BLaER1 treated with 17β-estradiol and CSF1 and Interleukin-3, amounts not matched to agents 10 nM and 100 nM (cell line): ENCODE data around the gene CD300LG.
"Not testable (repeated sequence)": the region's sequence is repeated elsewhere in the genome, so short reads cannot be mapped to it uniquely, and the experiment has no call there.

Experiments
- H3K27ac ChIP-seq, 11 experiments: shearing (Covaris generic); formaldehyde crosslinking; 2 replicates each; pipeline ENCODE4 v1.8.1; 2022
- H3K27me3 ChIP-seq, 11 experiments: shearing (Covaris generic); formaldehyde crosslinking; 2 replicates each; pipeline ENCODE4 v1.8.1; 2022
- H3K36me3 ChIP-seq, 11 experiments: shearing (Covaris generic); formaldehyde crosslinking; 2 replicates each; pipeline ENCODE4 v1.8.1; 2022
- H3K4me1 ChIP-seq, 10 experiments: shearing (Covaris generic); formaldehyde crosslinking; 2 replicates each; pipeline ENCODE4 v1.8.1; 2022
- H3K4me2 ChIP-seq, 11 experiments: shearing (Covaris generic); formaldehyde crosslinking; 2 replicates each; pipeline ENCODE4 v1.8.1; 2022
- H3K4me3 ChIP-seq, 10 experiments: shearing (Covaris generic); formaldehyde crosslinking; 2 replicates each; pipeline ENCODE4 v1.8.1; 2022
- H3K9ac ChIP-seq, 11 experiments: shearing (Covaris generic); formaldehyde crosslinking; 2 replicates each; pipeline ENCODE4 v1.8.1; 2022
- H3K9me3 ChIP-seq, 11 experiments: shearing (Covaris generic); formaldehyde crosslinking; replicated peaks in 1 of 11; 2 replicates each; pipeline ENCODE4 v1.8.1; 2022
- H4K20me1 ChIP-seq, 11 experiments: shearing (Covaris generic); formaldehyde crosslinking; 2 replicates each; pipeline ENCODE4 v1.8.1; 2022
- Cebpa-rat ChIP-seq, 11 experiments: shearing (Covaris generic); IDR thresholded peaks; 2 replicates each; pipeline ENCODE4 v1.8.1; 2022

Gene CD300LG

DNA sequence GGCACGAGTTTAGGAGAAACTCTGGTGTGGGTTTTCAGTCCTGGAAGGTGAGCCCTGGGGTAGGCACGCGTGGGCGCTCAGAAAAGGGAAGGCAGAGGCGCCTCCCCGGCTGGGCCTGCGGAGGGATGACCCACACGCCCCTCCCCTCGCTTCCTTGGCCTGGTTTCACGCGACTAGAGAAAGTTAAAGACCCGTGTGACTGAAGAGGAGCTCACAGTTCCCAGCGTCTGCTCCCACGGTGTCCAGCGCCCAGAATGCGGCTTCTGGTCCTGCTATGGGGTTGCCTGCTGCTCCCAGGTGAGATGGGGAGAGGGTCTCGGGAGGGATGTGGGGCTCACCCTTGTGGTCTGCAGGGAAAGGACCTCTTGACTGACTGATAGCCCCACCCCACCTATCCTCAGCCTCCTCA lies at the start of gene CD300LG:
Gene CD300LG, plus strand, starts transcription at position 214 of the 409 bp plus-strand sequence. Its CDS starts 41 bp downstream, at position 255.
- Histone ChIP-seq H3K4me1 (peaks cover 0 to 21% (median 7%) of the 10 kb centered on the region in 10 experiments; a peak in 14 of 20 replicates), H3K9ac (peak within 1 kb of the TSS in 2 of 11 experiments; percentile 29 to 40; a peak in 3 of 22 replicates), H3K4me2 (peak within 1 kb of the TSS in 8 of 11 experiments; percentile 18 to 78 (median 66); a peak in 13 of 22 replicates), H3K36me3 (no peaks in the 10 kb centered on the region), H3K27ac (peak within 1 kb of the TSS in 2 of 11 experiments; percentile 4 to 5; a peak in 2 of 22 replicates), H3K27me3 (no peaks in the 10 kb centered on the region), H3K4me3 (no peak within 1 kb of the TSS), H4K20me1 (no peaks in the 10 kb centered on the region), H3K9me3 (no peaks in the 10 kb centered on the region)
- no peak for TF ChIP-seq Cebpa-rat (IDR thresholded peaks at IDR 0.05)

- not testable (repeated sequence) for H3K9ac ChIP-seq, H3K27me3 ChIP-seq, H4K20me1 ChIP-seq, H3K9me3 ChIP-seq, H3K4me2 ChIP-seq, H3K27ac ChIP-seq, H3K4me3 ChIP-seq
- Histone ChIP-seq H3K4me1 (peaks cover 0 to 13% (median 0%) of the 10 kb centered on the region in 10 experiments; a peak in 4 of 20 replicates), H3K36me3 (peaks cover 0 to 13% (median 0%) of the 10 kb centered on the region in 11 experiments; a peak in 5 of 22 replicates)
Measured at GRCh38 chr17:43798024-43798423, 49.0 kb upstream of the CD300LG start.

DNA sequence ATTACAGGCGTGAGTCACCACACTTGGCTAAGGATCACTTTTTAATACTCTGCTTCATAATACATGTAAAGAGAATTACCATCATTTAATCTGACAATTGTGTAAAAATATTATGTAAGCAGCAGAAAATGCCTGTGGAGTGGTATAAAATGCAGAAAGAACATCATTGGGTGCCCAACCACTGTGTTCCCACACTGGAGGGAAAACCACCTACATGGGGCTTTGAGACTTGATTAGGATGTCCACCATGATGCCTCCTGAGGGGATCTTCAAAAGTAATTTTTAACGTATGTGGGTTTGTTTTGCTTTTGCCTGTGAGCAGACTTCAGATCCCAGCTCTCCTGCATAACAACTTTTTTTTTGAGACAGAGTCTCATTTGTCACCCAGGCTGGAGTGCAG lies 47.9 kb upstream of the CD300LG start:
- H3K9me3 ChIP-seq: peaks cover 0 to 8% (median 0%) of the 10 kb centered on the region in 11 experiments; a peak in 4 of 22 replicates
- H3K4me2 ChIP-seq: no peak overlapping the region
- no peak overlapping the region for H3K4me3 ChIP-seq
- H3K36me3 ChIP-seq: peaks cover 0 to 13% (median 0%) of the 10 kb centered on the region in 11 experiments; a peak in 5 of 22 replicates
- H3K9ac ChIP-seq: no peak overlapping the region
- H3K4me1 ChIP-seq: peaks cover 5 to 13% (median 9%) of the 10 kb centered on the region in 10 experiments; a peak in 17 of 20 replicates
- no peaks in the 10 kb centered on the region for H3K27me3 ChIP-seq
- no peak overlapping the region for H3K27ac ChIP-seq
- no peaks in the 10 kb centered on the region for H4K20me1 ChIP-seq
- no peak for TF ChIP-seq Cebpa-rat (IDR thresholded peaks at IDR 0.05)

- H3K27ac ChIP-seq: no peak overlapping the region
- no peak for TF ChIP-seq Cebpa-rat (IDR thresholded peaks at IDR 0.05)
- peaks cover 0 to 18% (median 4%) of the 10 kb centered on the region in 11 experiments; a peak in 7 of 22 replicates for H3K9me3 ChIP-seq
- H3K4me1 ChIP-seq: peaks cover 5 to 13% (median 9%) of the 10 kb centered on the region in 10 experiments; a peak in 17 of 20 replicates
- H3K4me2 ChIP-seq: no peak overlapping the region
- H3K4me3 ChIP-seq: no peak overlapping the region
- no peak overlapping the region for H3K9ac ChIP-seq
- H3K27me3 ChIP-seq: no peaks in the 10 kb centered on the region
- no peaks in the 10 kb centered on the region for H4K20me1 ChIP-seq
- H3K36me3 ChIP-seq: peaks cover 0 to 25% (median 0%) of the 10 kb centered on the region in 11 experiments; a peak in 6 of 22 replicates
Measured at GRCh38 chr17:43800736-43801135, 46.2 kb upstream of the CD300LG start.

- Histone ChIP-seq H3K27ac (no peak overlapping the region), H3K4me2 (peak overlapping the region in 3 of 11 experiments; percentile 12 to 43 (median 32); a peak in 4 of 22 replicates), H3K4me1 (peaks cover 5 to 13% (median 9%) of the 10 kb centered on the region in 10 experiments; a peak in 17 of 20 replicates), H3K36me3 (peaks cover 0 to 36% (median 0%) of the 10 kb centered on the region in 11 experiments; a peak in 6 of 22 replicates), H3K27me3 (no peaks in the 10 kb centered on the region), H4K20me1 (no peaks in the 10 kb centered on the region), H3K9me3 (peaks cover 0 to 20% (median 4%) of the 10 kb centered on the region in 11 experiments; a peak in 7 of 22 replicates), H3K9ac (no peak overlapping the region), H3K4me3 (no peak overlapping the region)
- TF ChIP-seq Cebpa-rat (IDR thresholded peaks at IDR 0.05): no peak
Measured at GRCh38 chr17:43801844-43802243, 45.1 kb upstream of the CD300LG start.

DNA sequence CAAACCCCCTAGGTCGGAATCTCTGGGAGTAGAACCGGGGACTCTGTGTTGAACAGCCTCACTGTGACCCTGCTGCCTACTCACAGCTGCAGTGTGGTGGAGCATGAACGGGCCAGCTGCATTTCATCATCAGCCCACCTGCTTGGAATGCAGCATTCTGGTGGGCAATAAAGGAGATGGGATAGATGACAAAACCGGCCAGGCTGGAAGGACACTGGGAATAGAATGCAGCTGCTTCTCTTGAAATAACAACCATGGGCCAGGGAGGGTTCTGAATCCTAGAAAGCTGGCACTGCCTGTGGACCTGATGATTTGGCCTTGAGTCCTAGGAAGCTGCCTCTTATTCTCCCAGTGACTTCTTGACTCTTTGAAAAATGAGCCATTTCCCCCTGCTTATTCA lies 43.2 kb upstream of the CD300LG start:
- Histone ChIP-seq H3K4me3 (no peak overlapping the region), H3K27me3 (no peaks in the 10 kb centered on the region), H3K36me3 (peaks cover 0 to 55% (median 6%) of the 10 kb centered on the region in 11 experiments; a peak in 9 of 22 replicates), H3K27ac (no peak overlapping the region), H3K9me3 (peaks cover 0 to 12% (median 0%) of the 10 kb centered on the region in 11 experiments; a peak in 3 of 22 replicates), H4K20me1 (no peaks in the 10 kb centered on the region), H3K4me1 (peaks cover 5 to 18% (median 9%) of the 10 kb centered on the region in 10 experiments; a peak in 17 of 20 replicates), H3K9ac (no peak overlapping the region), H3K4me2 (peak overlapping the region in 9 of 11 experiments; percentile 5 to 48 (median 29); a peak in 14 of 22 replicates)
- peak in 1 of 11 experiments; percentile 19; a peak in 1 of 22 replicates for TF ChIP-seq Cebpa-rat (IDR thresholded peaks at IDR 0.05)

DNA sequence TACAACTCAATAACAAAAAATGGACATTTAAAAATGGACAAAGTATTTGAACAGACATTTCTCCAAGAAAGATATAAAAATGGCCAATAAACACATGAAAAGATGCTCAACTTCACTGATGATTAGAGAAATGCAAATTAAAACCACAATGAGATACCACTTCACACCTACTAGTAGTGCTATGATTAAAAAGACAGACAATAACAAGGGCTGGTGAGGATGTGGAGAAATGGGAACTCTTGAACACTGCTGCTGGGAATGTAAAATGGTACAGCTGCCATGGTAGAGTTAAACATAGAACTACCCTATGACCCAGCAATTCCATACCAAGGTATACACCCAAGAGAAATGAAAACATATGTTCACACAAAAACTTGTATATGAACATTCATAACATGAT lies 41.9 kb upstream of the CD300LG start:
- H3K27me3 ChIP-seq: no peaks in the 10 kb centered on the region
- no peak for TF ChIP-seq Cebpa-rat (IDR thresholded peaks at IDR 0.05)
- peaks cover 5 to 18% (median 9%) of the 10 kb centered on the region in 10 experiments; a peak in 17 of 20 replicates for H3K4me1 ChIP-seq
- peaks cover 0 to 12% (median 0%) of the 10 kb centered on the region in 11 experiments; a peak in 3 of 22 replicates for H3K9me3 ChIP-seq
- no peaks in the 10 kb centered on the region for H4K20me1 ChIP-seq
- H3K4me2 ChIP-seq: no peak overlapping the region
- H3K36me3 ChIP-seq: peaks cover 0 to 69% (median 8%) of the 10 kb centered on the region in 11 experiments; a peak in 10 of 22 replicates
- no peak overlapping the region for H3K27ac ChIP-seq
- no peak overlapping the region for H3K9ac ChIP-seq
- H3K4me3 ChIP-seq: no peak overlapping the region

GRCh38 chr17:43808076-43808475 lies 38.9 kb upstream of the CD300LG start:
- H3K36me3 ChIP-seq: peaks cover 0 to 79% (median 8%) of the 10 kb centered on the region in 11 experiments; a peak in 10 of 22 replicates
- no peaks in the 10 kb centered on the region for H3K27me3 ChIP-seq
- H3K4me2 ChIP-seq: no peak overlapping the region
- no peak for TF ChIP-seq Cebpa-rat (IDR thresholded peaks at IDR 0.05)
- no peak overlapping the region for H3K27ac ChIP-seq
- peaks cover 0 to 12% (median 0%) of the 10 kb centered on the region in 11 experiments; a peak in 3 of 22 replicates for H3K9me3 ChIP-seq
- H3K4me3 ChIP-seq: no peak overlapping the region
- no peaks in the 10 kb centered on the region for H4K20me1 ChIP-seq
- peaks cover 0 to 11% (median 9%) of the 10 kb centered on the region in 10 experiments; a peak in 13 of 20 replicates for H3K4me1 ChIP-seq
- H3K9ac ChIP-seq: no peak overlapping the region

DNA sequence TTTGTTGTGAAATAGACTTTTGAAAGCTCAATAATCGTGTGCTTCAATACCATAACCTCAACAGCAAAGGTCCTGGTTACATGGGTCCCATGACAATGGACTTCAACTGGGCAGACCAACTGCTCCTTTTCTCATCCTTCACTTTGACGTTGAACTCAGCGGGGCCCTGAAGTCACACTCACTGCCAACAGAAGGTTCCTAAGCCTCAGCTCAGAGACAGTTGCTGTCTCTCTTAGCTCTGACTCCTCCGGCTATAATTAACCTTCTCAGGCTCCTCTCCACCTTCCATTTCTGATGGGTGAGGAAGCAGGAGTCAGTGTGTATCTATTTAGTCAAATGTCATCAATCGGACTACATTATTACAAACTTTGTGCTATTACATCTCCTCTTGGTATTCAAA lies 37.9 kb upstream of the CD300LG start:
- Histone ChIP-seq H3K27ac (no peak overlapping the region), H3K9me3 (peaks cover 0 to 12% (median 0%) of the 10 kb centered on the region in 11 experiments; a peak in 3 of 22 replicates), H3K9ac (no peak overlapping the region), H3K27me3 (no peaks in the 10 kb centered on the region), H3K4me2 (no peak overlapping the region), H3K4me1 (peaks cover 0 to 6% (median 1%) of the 10 kb centered on the region in 10 experiments; a peak in 7 of 20 replicates), H3K36me3 (peaks cover 0 to 89% (median 8%) of the 10 kb centered on the region in 11 experiments; a peak in 10 of 22 replicates), H4K20me1 (no peaks in the 10 kb centered on the region), H3K4me3 (no peak overlapping the region)
- TF ChIP-seq Cebpa-rat (IDR thresholded peaks at IDR 0.05): no peak
